ENCODE measurements around the gene ANKRD10.

The ANKRD10 gene

GRCh38 chr13:110850840-110851239 lies 64.0 kb downstream of the ANKRD10 start:
- no peak overlapping the region for H3K27ac ChIP-seq
- TF ChIP-seq ZFX (IDR thresholded peaks at IDR 0.05) = no peak
- TF ChIP-seq, protein P1, sequence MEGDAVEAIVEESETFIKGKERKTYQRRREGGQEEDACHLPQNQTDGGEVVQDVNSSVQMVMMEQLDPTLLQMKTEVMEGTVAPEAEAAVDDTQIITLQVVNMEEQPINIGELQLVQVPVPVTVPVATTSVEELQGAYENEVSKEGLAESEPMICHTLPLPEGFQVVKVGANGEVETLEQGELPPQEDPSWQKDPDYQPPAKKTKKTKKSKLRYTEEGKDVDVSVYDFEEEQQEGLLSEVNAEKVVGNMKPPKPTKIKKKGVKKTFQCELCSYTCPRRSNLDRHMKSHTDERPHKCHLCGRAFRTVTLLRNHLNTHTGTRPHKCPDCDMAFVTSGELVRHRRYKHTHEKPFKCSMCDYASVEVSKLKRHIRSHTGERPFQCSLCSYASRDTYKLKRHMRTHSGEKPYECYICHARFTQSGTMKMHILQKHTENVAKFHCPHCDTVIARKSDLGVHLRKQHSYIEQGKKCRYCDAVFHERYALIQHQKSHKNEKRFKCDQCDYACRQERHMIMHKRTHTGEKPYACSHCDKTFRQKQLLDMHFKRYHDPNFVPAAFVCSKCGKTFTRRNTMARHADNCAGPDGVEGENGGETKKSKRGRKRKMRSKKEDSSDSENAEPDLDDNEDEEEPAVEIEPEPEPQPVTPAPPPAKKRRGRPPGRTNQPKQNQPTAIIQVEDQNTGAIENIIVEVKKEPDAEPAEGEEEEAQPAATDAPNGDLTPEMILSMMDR (conservative IDR thresholded peaks at IDR 0.05) = no peak

DNA sequence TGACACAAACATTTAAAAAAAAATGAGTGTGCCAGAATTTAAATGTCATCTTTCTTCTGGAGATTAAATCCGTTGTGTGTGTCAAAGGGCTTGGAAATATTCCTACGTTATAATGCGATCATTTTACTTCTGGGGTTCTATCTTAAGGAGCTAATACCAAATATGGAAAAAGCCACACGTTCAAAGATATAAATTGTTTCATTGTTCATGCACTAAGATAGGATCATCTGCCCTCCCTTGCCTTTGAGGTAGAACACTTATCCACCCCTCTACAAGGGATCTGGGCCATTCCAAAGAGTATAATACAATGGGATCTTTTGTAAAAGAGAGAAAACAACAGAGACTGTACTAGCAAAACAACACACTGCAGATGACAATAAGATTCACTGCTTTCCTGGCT lies 64.9 kb downstream of the ANKRD10 start:
- H3K27ac ChIP-seq = no peak overlapping the region
- TF ChIP-seq, protein P1 (conservative IDR thresholded peaks at IDR 0.05) = no peak
- no peak for TF ChIP-seq ZFX (IDR thresholded peaks at IDR 0.05)

GRCh38 chr13:110845520-110845919 lies 69.3 kb downstream of the ANKRD10 start:
- no peak overlapping the region for H3K27ac ChIP-seq
- no peak for TF ChIP-seq ZFX (IDR thresholded peaks at IDR 0.05)
- TF ChIP-seq, protein P1 (conservative IDR thresholded peaks at IDR 0.05) = no peak

DNA sequence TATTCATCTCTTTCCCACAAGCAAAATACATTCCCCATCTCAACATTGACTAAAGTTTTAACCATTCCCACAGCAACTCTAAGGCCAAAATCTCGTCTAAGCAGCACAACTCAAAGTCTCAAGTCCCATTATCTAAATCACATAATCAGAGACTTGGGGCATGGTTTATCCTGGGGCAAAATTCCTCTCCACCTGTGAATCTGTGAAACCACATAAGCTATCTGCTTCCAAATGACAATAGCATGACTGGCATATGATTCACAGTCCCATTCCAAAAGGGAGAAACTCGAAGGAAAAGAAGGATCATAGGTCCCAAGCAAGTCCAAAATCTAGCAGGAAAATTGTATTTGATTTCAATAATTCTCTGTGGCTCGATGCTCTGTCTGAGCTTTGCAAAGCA lies 73.0 kb downstream of the ANKRD10 start:
- no peak overlapping the region for H3K27ac ChIP-seq
- TF ChIP-seq, protein P1 (conservative IDR thresholded peaks at IDR 0.05) = no peak
- no peak for TF ChIP-seq ZFX (IDR thresholded peaks at IDR 0.05)

DNA sequence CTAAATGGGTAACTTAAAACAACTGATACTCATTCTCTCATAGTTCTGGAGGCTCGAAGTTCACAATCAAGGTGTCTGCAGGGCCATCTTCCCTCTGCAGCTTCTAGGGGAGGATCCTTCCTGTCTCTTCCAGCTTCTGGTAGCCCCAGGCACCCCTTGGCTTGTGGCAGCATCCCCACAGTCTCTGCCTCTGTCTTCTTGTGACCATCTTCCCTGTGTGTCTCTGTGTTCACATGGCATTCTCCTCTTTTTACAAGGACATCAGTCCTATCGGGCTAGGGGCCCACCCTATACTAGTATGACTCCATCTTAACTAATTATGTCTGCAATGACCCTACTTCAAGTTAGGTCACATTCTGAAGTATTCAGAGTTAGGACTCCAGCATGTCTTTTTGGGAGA lies 73.5 kb downstream of the ANKRD10 start:
- TF ChIP-seq, protein P1 (conservative IDR thresholded peaks at IDR 0.05) = no peak
- no peak for TF ChIP-seq ZFX (IDR thresholded peaks at IDR 0.05)
- H3K27ac ChIP-seq = no peak overlapping the region

GRCh38 chr13:110838867-110839538 lies 75.9 kb downstream of the ANKRD10 start:
- H3K27ac ChIP-seq = no peak overlapping the region
- TF ChIP-seq, protein P1 (conservative IDR thresholded peaks at IDR 0.05) = no peak
- no peak for TF ChIP-seq ZFX (IDR thresholded peaks at IDR 0.05)

DNA sequence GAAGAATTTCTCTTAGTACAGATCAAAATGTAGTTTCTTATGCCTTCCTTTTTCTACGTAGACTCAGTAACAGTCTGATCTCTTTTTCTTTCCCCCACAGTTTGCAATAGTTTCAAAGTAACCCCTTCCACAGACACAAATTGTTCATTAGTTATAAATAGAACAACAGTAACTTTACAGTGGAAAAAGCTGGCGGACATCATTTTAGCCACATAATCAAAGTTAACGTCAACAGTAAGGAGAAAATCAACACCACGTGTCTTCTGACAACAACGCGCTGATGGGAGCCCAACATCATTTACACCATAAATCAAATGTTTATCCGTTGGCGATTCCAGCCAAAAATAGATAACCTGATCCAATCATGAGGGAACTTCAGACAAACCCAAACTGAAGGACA lies 76.8 kb downstream of the ANKRD10 start:
- peak overlapping the region; percentile 60; the same call in 1 of the 2 replicates for H3K27ac ChIP-seq
- no peak for TF ChIP-seq ZFX (IDR thresholded peaks at IDR 0.05)
- TF ChIP-seq, protein P1 (conservative IDR thresholded peaks at IDR 0.05) = no peak

GRCh38 chr13:110837397-110838061 lies 77.3 kb downstream of the ANKRD10 start:
- peak overlapping the region; percentile 60; the same call in 1 of the 2 replicates for H3K27ac ChIP-seq
